Ascending aorta (tissue), 2 donors: Measurements from ENCODE around the gene SLC46A3. TPM values are rescaled to one million over a fixed set of nuclear protein-coding genes. Genes with fewer than 3 reads are reported as not detected.

Source experiments
- DNase-seq, 2 donors: peaks; one replicate each; pipeline ENCODE4 v3.0.0-alpha.2; 2019; ENCODE audit warnings: low spot score in 2 of 2
- H3K27ac ChIP-seq, 2 donors: fragments of 200-600 bp; sonication (generic); one replicate each; pipeline ENCODE4 v1.5.1; 2016 to 2017; ENCODE audit warnings: mild to moderate bottlenecking in 1 of 2
- H3K27me3 ChIP-seq: fragments of 200-600 bp; sonication (generic); one replicate; pipeline ENCODE4 v1.5.1; 2017
- H3K36me3 ChIP-seq, 2 donors: fragments of 200-600 bp; sonication (generic); one replicate each; pipeline ENCODE4 v1.5.1; 2016
- H3K4me1 ChIP-seq, 2 donors: fragments of 200-600 bp; sonication (generic); one replicate each; pipeline ENCODE4 v1.5.1; 2016 to 2017; ENCODE audit warnings: mild to moderate bottlenecking in 1 of 2
- H3K4me3 ChIP-seq, 2 donors: fragments of 200-600 bp; sonication (generic); one replicate each; pipeline ENCODE4 v1.5.1; 2016 to 2017; ENCODE audit warnings: mild to moderate bottlenecking in 1 of 2
- H3K9me3 ChIP-seq, 2 donors: fragments of 200-600 bp; sonication (generic); one replicate each; pipeline ENCODE4 v1.5.1; 2016
- intact Hi-C: fragments of 100-400 bp; cut with DNase I; formaldehyde crosslinking; loops from one replicate; pipeline ENCODE4 v1.15.1; 2023
- total RNA-seq: library from RNA; depleted of rRNA; stranded (reverse); fragments of >200 nt; gene quantifications from one replicate; pipeline ENCODE4 v1.1.0, GENCODE V29; 2016
- TF ChIP-seq, protein P1 (sequence below), 3 experiments: fragments of 200-600 bp in 2 of 3; fragments of 450-650 bp in 1 of 3; sonication (generic) in 2 of 3; IDR thresholded peaks; one replicate each; pipeline ENCODE4 v1.5.1; 2016 to 2019; ENCODE audit warnings: antibody characterized with exemption in 3 of 3, mild to moderate bottlenecking in 1 of 3, moderate library complexity in 1 of 3

The SLC46A3 gene
- total RNA-seq, 1 donor from 2014 or later = 2.8 TPM

DNA sequence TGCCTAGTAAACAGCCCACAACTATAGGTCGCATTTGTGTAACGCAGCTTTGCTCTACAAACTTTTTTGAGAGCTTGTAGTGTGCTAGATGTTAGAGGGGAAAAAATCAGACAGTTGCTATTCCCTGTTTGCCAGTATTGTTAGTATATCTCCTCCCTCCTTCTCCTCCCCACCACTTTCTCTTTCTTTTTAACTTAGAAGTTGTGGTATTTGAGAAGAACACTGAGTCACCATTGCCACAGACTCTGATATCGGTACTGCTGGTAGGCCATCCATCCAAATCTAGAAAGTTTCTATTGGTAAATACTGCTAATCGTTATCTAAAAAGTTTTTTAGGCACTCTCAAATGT is 59.2 kb downstream of the SLC46A3 start:
- peak overlapping the region; percentile 91 to 98 for H3K4me3 ChIP-seq
- H3K4me1 ChIP-seq = peaks cover 9 to 30% of the 10 kb centered on the region in 2 donors
- intact Hi-C loops = loop anchor here (1.0 to 10.0 kb wide), 4 partner anchors 59 to 705 kb away; partner anchors contain the start of genes PAN3 and SLC46A3
- TF ChIP-seq, protein P1, sequence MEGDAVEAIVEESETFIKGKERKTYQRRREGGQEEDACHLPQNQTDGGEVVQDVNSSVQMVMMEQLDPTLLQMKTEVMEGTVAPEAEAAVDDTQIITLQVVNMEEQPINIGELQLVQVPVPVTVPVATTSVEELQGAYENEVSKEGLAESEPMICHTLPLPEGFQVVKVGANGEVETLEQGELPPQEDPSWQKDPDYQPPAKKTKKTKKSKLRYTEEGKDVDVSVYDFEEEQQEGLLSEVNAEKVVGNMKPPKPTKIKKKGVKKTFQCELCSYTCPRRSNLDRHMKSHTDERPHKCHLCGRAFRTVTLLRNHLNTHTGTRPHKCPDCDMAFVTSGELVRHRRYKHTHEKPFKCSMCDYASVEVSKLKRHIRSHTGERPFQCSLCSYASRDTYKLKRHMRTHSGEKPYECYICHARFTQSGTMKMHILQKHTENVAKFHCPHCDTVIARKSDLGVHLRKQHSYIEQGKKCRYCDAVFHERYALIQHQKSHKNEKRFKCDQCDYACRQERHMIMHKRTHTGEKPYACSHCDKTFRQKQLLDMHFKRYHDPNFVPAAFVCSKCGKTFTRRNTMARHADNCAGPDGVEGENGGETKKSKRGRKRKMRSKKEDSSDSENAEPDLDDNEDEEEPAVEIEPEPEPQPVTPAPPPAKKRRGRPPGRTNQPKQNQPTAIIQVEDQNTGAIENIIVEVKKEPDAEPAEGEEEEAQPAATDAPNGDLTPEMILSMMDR (IDR thresholded peaks at IDR 0.05) = no peak
- H3K36me3 ChIP-seq = peaks cover 11 to 35% of the 10 kb centered on the region in 2 donors
- H3K9me3 ChIP-seq = no peaks in the 10 kb centered on the region
- no peak for DNase-seq
- peak overlapping the region; percentile 92 to 97 for H3K27ac ChIP-seq
- no peaks in the 10 kb centered on the region for H3K27me3 ChIP-seq

DNA sequence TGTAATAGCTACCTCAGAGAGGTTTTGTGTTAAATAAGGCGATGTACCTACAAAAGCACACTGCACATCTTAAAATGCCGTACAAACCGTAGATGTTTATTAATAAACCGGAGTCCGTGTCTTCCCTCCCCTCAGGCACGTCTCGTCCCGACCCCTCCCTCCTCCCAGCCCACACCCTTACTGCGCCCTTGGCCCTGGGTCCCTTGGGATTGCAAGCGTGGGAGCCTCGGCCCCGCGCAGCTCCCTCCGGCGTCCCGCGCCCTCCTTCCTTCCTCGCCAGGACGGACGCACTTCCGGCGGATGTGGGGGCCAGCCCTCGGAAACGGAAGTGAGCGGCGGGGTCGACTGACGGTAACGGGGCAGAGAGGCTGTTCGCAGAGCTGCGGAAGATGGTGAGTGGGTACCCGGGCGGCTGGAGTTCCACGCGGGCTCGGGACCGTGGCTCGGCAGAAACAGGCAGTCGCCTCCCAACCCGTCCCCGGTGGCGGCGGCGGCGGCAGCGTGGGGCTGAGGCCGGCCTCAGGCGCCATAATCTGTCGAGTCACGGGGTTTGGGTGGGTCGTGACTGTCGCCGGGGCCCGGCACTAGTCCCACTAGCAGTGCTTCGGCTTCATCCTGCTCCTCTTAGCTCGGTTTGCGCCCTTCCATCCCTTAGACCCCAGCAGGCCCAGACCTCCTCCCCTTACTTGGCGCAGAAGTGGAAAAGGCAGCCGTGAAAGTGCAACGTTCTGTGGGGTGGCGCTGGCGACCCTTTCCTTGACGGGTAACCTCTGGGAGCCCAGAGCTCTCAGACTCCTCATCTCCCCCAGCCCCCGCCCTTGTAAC is 59.8 kb downstream of the SLC46A3 start, which contains the start of gene POMP:
TSS of gene POMP (plus strand) at position 335 of the 825 bp plus-strand sequence. CDS start at position 390, 55 bp downstream.
- TF ChIP-seq, protein P1 (IDR thresholded peaks at IDR 0.05) = no peak
- Histone ChIP-seq H3K9me3 (no peaks in the 10 kb centered on the region), H3K4me1 (peaks cover 9 to 30% of the 10 kb centered on the region in 2 donors), H3K27me3 (no peaks in the 10 kb centered on the region), H3K36me3 (peaks cover 8 to 30% of the 10 kb centered on the region in 2 donors), H3K27ac (peak within 1 kb of the TSS; percentile 92 to 97), H3K4me3 (peak within 1 kb of the TSS; percentile 91 to 98)
- intact Hi-C loops = loop anchor here (1.0 to 10.0 kb wide), 4 partner anchors 59 to 706 kb away; partner anchors contain the start of genes PAN3 and SLC46A3
- DNase-seq = peak; percentile 72 to 96

DNA sequence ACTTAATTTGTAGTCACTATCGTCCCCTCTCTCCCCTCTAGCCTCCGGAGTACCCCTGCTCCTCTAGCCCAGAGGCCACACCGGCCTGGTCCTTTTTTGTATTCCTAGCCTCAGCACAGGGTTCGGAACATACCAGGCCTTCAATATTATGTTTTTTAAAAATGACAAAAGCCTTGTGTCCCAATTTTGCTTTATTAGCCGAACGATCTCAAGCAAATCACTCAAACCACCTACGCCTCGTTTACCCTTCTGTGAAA is 60.3 kb downstream of the SLC46A3 start:
- Histone ChIP-seq H3K27ac (peak overlapping the region; percentile 92 to 97), H3K36me3 (peaks cover 7 to 24% of the 10 kb centered on the region in 2 donors), H3K9me3 (no peaks in the 10 kb centered on the region), H3K4me3 (peak overlapping the region; percentile 91 to 98), H3K4me1 (peaks cover 9 to 30% of the 10 kb centered on the region in 2 donors), H3K27me3 (no peaks in the 10 kb centered on the region)
- no peak for DNase-seq
- intact Hi-C loops = loop anchor here (2.0 to 10.0 kb wide), 3 partner anchors 139 to 706 kb away; partner anchors contain the start of gene PAN3
- TF ChIP-seq, protein P1 (IDR thresholded peaks at IDR 0.05) = no peak

DNA sequence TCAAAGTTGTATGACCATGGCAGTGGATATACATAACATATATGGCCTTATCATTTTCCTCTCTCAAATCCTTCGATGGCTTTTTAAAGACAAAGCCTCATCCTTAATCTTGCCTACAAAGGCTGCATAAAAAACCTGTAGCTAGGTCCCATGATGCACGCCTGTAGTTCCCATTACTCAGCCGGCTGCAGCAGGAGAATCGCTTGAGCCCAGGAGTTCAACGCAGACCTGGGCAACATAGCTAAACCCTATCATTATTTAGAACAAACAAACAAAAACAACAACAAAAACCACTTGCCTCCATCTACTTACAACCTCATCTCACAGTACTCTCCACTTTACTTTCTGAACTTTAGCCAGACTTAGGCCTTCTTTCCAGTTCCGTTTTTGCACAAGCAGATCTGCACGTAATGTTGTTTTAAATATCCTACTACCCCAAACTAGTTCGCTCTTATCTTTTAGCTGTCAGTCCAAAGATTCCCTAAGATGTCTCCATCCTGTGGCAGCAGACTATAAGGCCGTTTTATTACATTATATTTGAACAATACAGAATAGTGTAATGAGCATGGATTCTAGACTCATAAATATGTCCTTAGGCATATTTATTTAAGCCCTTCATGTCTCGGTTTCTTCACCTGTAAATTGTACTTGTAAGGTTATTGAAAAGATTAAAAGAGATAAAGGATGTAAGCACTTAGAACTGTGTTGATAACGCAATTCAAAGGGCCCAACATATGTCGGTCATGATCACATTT is 60.8 kb downstream of the SLC46A3 start:
- Histone ChIP-seq H3K36me3 (peaks cover 6 to 19% of the 10 kb centered on the region in 2 donors), H3K27ac (peak overlapping the region; percentile 92 to 97), H3K4me3 (peak overlapping the region; percentile 91 to 98), H3K4me1 (peaks cover 9 to 30% of the 10 kb centered on the region in 2 donors), H3K27me3 (no peaks in the 10 kb centered on the region), H3K9me3 (no peaks in the 10 kb centered on the region)
- no peak for DNase-seq
- TF ChIP-seq, protein P1 (IDR thresholded peaks at IDR 0.05) = no peak
- intact Hi-C loops = loop anchor here (2.0 to 10.0 kb wide), 3 partner anchors 139 to 707 kb away; partner anchors contain the start of gene PAN3

DNA sequence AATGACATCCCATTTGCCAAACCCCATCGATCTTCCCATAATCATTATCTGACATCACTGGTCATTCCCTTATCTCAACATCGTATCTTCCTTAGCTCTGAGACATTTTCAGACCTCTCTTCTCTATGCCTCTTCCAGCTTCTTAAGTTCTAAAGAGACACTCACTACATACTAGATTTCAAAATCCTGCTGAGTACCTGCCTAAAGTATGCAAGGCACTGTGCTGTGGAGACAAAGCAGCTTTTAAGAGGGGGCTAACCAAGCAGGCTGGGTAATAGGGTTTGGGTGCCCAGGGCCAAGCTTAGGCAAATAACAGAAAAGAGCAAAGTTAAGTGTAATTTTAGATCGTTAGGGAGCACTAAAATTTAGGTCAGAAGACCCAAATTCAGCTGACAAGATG is 63.2 kb downstream of the SLC46A3 start:
- Histone ChIP-seq H3K27ac (no peak overlapping the region), H3K36me3 (no peaks in the 10 kb centered on the region)
- intact Hi-C loops = loop anchor here (5.0 to 10.0 kb wide), 2 partner anchors 142 to 709 kb away; no protein-coding TSS in a partner anchor

More for the DNA sequence above, 63.2 kb downstream of the SLC46A3 start:
- no peak for DNase-seq
- no peak overlapping the region for H3K4me3 ChIP-seq
- H3K27me3 ChIP-seq = no peaks in the 10 kb centered on the region
- no peaks in the 10 kb centered on the region for H3K9me3 ChIP-seq
- peaks cover 7 to 18% of the 10 kb centered on the region in 2 donors for H3K4me1 ChIP-seq
- TF ChIP-seq, protein P1 (IDR thresholded peaks at IDR 0.05) = no peak
